ENCODE results near the gene KNL1. TPM values are rescaled to one million over a fixed set of nuclear protein-coding genes. Genes with fewer than 3 reads are reported as not detected.
"Not testable (repeated sequence)": the region's sequence is repeated elsewhere in the genome, so short reads cannot be mapped to it uniquely, and the experiment has no call there.

The KNL1 gene
- total and polyA plus RNA-seq, 8 donors: 0.50 to 57.8 (median 1.8) TPM

GRCh38 chr15:40650479-40650878, 56.4 kb downstream of the KNL1 start:
- Histone ChIP-seq H3K4me1 (no peaks in the 10 kb centered on the region), H3K9me3 (no peaks in the 10 kb centered on the region), H3K36me3 (no peaks in the 10 kb centered on the region), H3K27ac (no peak overlapping the region), H3K27me3 (no peaks in the 10 kb centered on the region), H3K4me3 (no peak overlapping the region)
- TF ChIP-seq EP300 (IDR thresholded peaks at IDR 0.05) (no peak), POLR2AphosphoS5 (IDR thresholded peaks at IDR 0.05) (no peak), POLR2A (IDR thresholded peaks at IDR 0.05) (no peak), CTCF (IDR thresholded peaks at IDR 0.05) (no peak)
- intact Hi-C loops (cut with DNase I; ENCODE audit: low total_unique reads): no loop called here
- no peak for DNase-seq

GRCh38 chr15:40660686-40661085, 66.6 kb downstream of the KNL1 start:
- H3K36me3 ChIP-seq: peaks cover 0 to 18% (median 0%) of the 10 kb centered on the region in 4 donors
- no peaks in the 10 kb centered on the region for H3K9me3 ChIP-seq
- 88 to 98% (median 95%) methylated on average over 5 of the region's 5 CpGs for WGBS, 5 donors
- H3K27ac ChIP-seq: no peak overlapping the region
- TF ChIP-seq POLR2AphosphoS5 (IDR thresholded peaks at IDR 0.05): no peak
- TF ChIP-seq CTCF (IDR thresholded peaks at IDR 0.05): no peak
- no peak for TF ChIP-seq EP300 (IDR thresholded peaks at IDR 0.05)
- no peak for TF ChIP-seq POLR2A (IDR thresholded peaks at IDR 0.05)
- H3K4me3 ChIP-seq: no peak overlapping the region
- no peaks in the 10 kb centered on the region for H3K4me1 ChIP-seq
- no peaks in the 10 kb centered on the region for H3K27me3 ChIP-seq
- no peak for DNase-seq
- intact Hi-C loops (cut with DNase I; ENCODE audit: low total_unique reads): no loop called here

GRCh38 chr15:40664909-40665308, 70.9 kb downstream of the KNL1 start:
- no peaks in the 10 kb centered on the region for H3K4me1 ChIP-seq
- no peaks in the 10 kb centered on the region for H3K9me3 ChIP-seq
- no peaks in the 10 kb centered on the region for H3K36me3 ChIP-seq
- TF ChIP-seq CTCF (IDR thresholded peaks at IDR 0.05): no peak
- TF ChIP-seq EP300 (IDR thresholded peaks at IDR 0.05): no peak
- TF ChIP-seq POLR2A (IDR thresholded peaks at IDR 0.05): no peak
- no peak for TF ChIP-seq POLR2AphosphoS5 (IDR thresholded peaks at IDR 0.05)
- no peak for DNase-seq
- no peaks in the 10 kb centered on the region for H3K27me3 ChIP-seq
- H3K4me3 ChIP-seq: no peak overlapping the region
- 92 to 97% (median 96%) methylated on average over 7 of the region's 7 CpGs for WGBS, 5 donors
- no peak overlapping the region for H3K27ac ChIP-seq
- intact Hi-C loops (cut with DNase I; ENCODE audit: low total_unique reads): no loop called here

GRCh38 chr15:40676290-40676689, 82.2 kb downstream of the KNL1 start:
- H3K27ac ChIP-seq; DNase-seq; H3K36me3 ChIP-seq; H3K4me3 ChIP-seq; H3K4me1 ChIP-seq; intact Hi-C loops (cut with DNase I; ENCODE audit: low total_unique reads); H3K27me3 ChIP-seq; H3K9me3 ChIP-seq: not testable (repeated sequence)
- WGBS, 5 donors: 54 to 74% (median 61%) methylated on average over 6 of the region's 6 CpGs

- WGBS, 5 donors: 92 to 99% (median 95%) methylated on average over 16 to 32 of the region's 38 CpGs
- H3K27ac ChIP-seq; H3K4me1 ChIP-seq; intact Hi-C loops (cut with DNase I; ENCODE audit: low total_unique reads); DNase-seq; H3K27me3 ChIP-seq; H3K36me3 ChIP-seq; H3K4me3 ChIP-seq; H3K9me3 ChIP-seq: not testable (repeated sequence)
Observed at GRCh38 chr15:40676906-40677305, 82.9 kb downstream of the KNL1 start.

- DNase-seq: no peak
- intact Hi-C loops (cut with DNase I; ENCODE audit: low total_unique reads): no loop called here
- H3K9me3 ChIP-seq: no peaks in the 10 kb centered on the region
- no peaks in the 10 kb centered on the region for H3K36me3 ChIP-seq
- H3K4me1 ChIP-seq: peaks cover 0 to 8% (median 0%) of the 10 kb centered on the region in 4 donors
- no peak overlapping the region for H3K27ac ChIP-seq
- TF ChIP-seq EP300 (IDR thresholded peaks at IDR 0.05) (no peak), CTCF (IDR thresholded peaks at IDR 0.05) (no peak), POLR2AphosphoS5 (IDR thresholded peaks at IDR 0.05) (no peak), POLR2A (IDR thresholded peaks at IDR 0.05) (no peak)
- H3K4me3 ChIP-seq: no peak overlapping the region
- 96 to 100% (median 96%) methylated on average over 1 of the region's 1 CpG for WGBS, 5 donors
- H3K27me3 ChIP-seq: no peaks in the 10 kb centered on the region
Observed at GRCh38 chr15:40680151-40680550, 86.1 kb downstream of the KNL1 start.

- H3K9me3 ChIP-seq; DNase-seq; H3K36me3 ChIP-seq; H3K27me3 ChIP-seq; H3K4me1 ChIP-seq; intact Hi-C loops (cut with DNase I; ENCODE audit: low total_unique reads); H3K27ac ChIP-seq; H3K4me3 ChIP-seq: not testable (repeated sequence)
- 50 to 84% (median 70%) methylated on average over 1 of the region's 1 CpG for WGBS, 5 donors
Observed at GRCh38 chr15:40680959-40681358, 86.9 kb downstream of the KNL1 start.

All from stomach (tissue), 9 donors.